NCI-H1694 treated with DMSO at 0.1 percent for 48 hours (cell line): ENCODE measurements around the gene FATE1.

ENCODE experiments used
- DNase-seq: peaks from one replicate; lab custom pipeline; 2025; lab: John Stamatoyannopoulos, UW

FATE1 gene

DNA sequence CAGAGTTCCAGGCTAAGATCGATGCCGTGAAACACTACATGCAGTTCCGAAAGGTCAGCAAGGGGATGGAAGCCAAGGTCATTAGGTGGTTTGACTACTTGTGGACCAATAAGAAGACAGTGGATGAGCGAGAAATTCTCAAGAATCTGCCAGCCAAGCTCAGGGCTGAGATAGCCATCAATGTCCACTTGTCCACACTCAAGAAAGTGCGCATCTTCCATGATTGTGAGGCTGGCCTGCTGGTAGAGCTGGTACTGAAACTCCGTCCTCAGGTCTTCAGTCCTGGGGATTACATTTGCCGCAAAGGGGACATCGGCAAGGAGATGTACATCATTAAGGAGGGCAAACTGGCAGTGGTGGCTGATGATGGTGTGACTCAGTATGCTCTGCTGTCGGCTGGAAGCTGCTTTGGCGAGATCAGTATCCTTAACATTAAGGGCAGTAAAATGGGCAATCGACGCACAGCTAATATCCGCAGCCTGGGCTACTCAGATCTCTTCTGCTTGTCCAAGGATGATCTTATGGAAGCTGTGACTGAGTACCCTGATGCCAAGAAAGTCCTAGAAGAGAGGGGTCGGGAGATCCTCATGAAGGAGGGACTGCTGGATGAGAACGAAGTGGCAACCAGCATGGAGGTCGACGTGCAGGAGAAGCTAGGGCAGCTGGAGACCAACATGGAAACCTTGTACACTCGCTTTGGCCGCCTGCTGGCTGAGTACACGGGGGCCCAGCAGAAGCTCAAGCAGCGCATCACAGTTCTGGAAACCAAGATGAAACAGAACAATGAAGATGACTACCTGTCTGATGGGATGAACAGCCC, 28.0 kb downstream of the FATE1 start:
- no peak for DNase-seq

GRCh38 chrX:151745651-151746050, 29.8 kb downstream of the FATE1 start:
- no peak for DNase-seq

GRCh38 chrX:151746502-151746901, 30.7 kb downstream of the FATE1 start:
- DNase-seq, result no peak

- no peak for DNase-seq
These were observed 34.7 kb downstream of the FATE1 start for GRCh38 chrX:151750511-151750910.

GRCh38 chrX:151752847-151753246, 37.0 kb downstream of the FATE1 start:
- DNase-seq, result no peak

DNA sequence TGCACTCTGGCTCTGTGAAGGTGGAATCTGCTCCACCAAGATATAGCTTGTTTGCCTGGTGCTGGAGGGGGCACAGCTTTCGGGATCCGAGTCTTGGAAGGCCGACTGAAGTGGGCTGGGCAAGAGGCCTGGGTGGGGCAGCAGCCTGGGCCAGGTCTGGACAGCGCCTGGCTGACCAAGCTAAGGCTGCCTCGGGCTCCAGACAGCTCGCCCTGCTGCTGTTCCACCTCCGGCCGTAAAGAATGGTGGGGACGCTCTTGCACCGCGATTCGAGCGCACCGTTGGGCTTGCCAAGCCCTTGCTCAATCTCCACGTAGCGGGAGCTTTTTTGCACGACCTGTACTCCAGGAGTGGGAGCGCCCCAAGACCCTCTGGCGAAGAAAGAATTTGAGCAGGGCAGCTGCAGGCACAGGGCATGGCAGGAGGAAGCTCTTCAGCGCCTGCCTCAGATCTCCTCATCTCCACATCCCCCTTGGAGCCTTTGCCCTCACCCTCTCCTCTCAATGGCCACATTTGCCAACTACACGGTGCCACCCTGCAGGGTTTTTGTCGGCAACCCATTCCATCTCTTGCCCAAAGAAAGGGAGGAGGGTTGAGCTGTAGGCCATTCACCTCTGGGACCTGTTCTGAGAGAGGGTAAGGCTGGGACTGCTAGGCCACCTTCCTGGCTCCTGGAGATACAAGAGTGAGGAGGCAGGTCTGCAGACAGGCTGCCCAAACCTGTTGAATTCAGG, 37.6 kb downstream of the FATE1 start:
- DNase-seq, result peak; percentile 12

- DNase-seq, result no peak
These were observed 38.2 kb downstream of the FATE1 start for GRCh38 chrX:151754047-151754429.

DNA sequence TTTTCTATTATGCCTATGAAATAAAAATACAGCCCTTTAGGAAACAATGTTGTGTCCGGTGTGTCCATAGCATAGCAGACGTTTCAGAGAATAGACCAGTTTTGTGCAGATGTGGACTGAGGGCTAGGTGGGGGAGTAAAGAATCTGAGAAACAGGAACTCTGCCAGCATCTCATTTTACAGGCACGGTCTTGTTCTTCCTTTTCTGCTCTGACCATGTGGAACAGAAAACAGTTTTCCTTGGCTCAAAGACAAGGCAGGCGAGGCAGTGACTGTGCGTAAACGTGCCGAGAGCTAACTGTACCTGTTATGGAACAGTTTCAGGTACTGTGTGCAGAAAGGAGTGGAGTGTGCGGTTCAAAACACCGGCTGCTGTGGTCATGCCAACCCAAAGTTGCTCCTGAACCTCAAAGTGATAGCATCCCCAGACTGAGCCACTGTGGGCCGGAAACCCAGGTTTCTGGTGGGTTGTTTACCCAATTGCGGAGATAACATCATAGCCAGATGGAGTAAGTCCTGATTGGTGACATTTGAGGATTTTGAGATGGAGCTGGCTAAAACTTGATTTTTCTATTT, 38.9 kb downstream of the FATE1 start:
- no peak for DNase-seq

DNA sequence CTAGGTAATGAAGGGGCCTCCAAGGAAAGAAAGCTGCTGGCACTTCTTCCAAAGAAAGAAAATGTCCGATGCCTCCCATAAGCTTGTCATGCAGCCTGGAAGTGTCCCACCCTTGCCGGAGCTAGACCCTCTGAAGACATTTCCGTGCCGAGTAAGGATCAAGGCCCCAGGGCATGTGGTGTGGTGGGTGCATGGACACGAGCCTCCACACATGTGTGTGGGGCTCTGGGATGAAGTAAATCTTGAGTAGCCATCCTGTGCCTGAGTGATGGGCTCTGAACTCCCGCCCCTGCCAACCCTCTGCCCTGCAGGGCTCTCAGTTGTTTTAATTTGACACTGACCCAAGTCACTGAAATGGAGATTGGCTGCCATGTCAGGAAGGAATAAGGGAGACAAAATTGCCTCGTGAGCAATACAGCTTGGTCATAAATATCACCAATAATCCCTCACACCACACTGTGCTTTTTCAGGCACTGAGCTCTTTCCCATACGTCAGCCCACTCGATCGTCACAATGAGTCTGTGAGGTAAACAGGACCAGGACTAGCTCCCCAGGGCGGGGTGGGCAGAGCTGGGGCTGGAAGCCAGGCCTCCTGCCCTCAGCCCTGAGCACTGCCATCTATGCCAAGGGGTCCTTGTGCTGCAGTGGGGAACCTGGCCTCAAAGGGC, 43.3 kb downstream of the FATE1 start:
- DNase-seq, result no peak

DNA sequence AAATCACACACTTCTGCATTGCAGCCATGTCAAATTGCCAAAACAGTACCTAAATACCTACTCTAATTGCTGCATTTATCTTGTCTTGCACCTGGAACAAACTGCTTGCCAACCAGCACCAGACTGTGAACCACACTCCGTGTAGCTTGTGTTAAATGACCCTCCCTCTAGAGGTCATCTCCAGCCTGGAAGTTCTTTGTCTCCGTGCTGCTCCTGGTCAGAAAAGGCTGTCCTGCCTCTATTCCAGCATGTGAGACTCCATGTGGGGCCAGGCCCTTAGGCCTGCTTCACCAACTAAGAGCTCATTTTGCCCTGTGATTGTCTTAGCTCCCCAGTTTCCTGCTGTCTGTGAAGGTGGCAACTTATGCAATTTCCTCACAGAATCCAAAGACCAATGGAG, 47.0 kb downstream of the FATE1 start:
- DNase-seq, result no peak

GRCh38 chrX:151763711-151764110, 47.9 kb downstream of the FATE1 start:
- no peak for DNase-seq

- DNase-seq, result no peak
These were observed 49.2 kb downstream of the FATE1 start for GRCh38 chrX:151765026-151765425.

DNA sequence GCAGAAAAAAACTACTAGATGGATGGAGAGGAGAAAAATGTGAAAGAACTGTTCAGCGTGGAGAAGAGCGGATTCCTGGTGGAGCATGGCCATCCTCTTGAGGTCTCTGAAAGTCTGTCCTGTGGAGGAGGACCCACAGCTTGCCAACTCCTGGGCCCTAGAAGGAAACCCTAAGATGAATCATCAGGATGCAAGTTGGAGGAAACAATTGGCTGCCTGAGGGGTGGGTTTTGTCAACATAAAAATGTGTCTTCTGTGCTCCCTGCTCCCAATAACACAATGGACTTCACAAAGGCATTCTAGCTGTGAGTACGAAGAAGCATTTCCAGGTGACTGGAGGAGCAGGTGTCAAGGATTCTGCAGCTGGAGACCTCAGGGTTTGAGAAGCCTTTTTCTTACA, 55.9 kb downstream of the FATE1 start:
- DNase-seq, result no peak
